ENCODE data around the gene BACE2. TPM values are rescaled to one million over a fixed set of nuclear protein-coding genes. Genes with fewer than 3 reads are reported as not detected.
A peak's percentile ranks its signal among the peaks of the same experiment; 100 is the strongest.

BACE2 gene
- total RNA-seq, 2 experiments from 2014 or later: not detected

- H2AFZ ChIP-seq (ENCODE audit: low read length): no peak overlapping the region; the same call in 1 of the 2 replicates
- no peaks in the 10 kb centered on the region for H3K36me3 ChIP-seq (ENCODE audit: insufficient read depth, low read length)
- no peak for TF ChIP-seq CTCF (conservative IDR thresholded peaks at IDR 0.05; ENCODE audit: low read length)
- TF ChIP-seq EZH2phosphoT487 (IDR thresholded peaks at IDR 0.05; ENCODE audit: borderline replicate concordance, low read depth, low read length): no peak
- intact Hi-C loops (cut with micrococcal nuclease; ENCODE audit: unreplicated experiment): no loop called here
- H3K79me2 ChIP-seq (ENCODE audit: insufficient read depth, low read depth, low read length): no peaks in the 10 kb centered on the region
- no peak for DNase-seq (ENCODE audit: low spot score)
- H3K27ac ChIP-seq (ENCODE audit: low read depth, low read length, poor library complexity, severe bottlenecking): no peak overlapping the region
- no peak overlapping the region for H3K4me3 ChIP-seq (ENCODE audit: low read depth, low read length, poor library complexity, severe bottlenecking)
- CTCF ChIA-PET (ENCODE audit: unreplicated experiment): no interaction called here
- no peak overlapping the region for H3K4me2 ChIP-seq (ENCODE audit: low read length)
- H3K4me1 ChIP-seq (ENCODE audit: insufficient read depth, low read length, poor library complexity, severe bottlenecking): peaks cover 42% of the 10 kb centered on the region
- BruUV-seq (replicated peaks): no TSS peak
- POLR2A ChIA-PET: interaction anchor here (0.6 to 1.3 kb wide), 3 partner anchors 43 to 94 kb away, joined by 3 to 4 read pairs (median 3); no protein-coding TSS in a partner anchor
- no peaks in the 10 kb centered on the region for H3K9me3 ChIP-seq (ENCODE audit: low read length)
- no peaks in the 10 kb centered on the region for H4K20me1 ChIP-seq (ENCODE audit: insufficient read depth, low read length)
- no peaks in the 10 kb centered on the region for H3K9me2 ChIP-seq (ENCODE audit: insufficient read depth, low read length)
These were observed 157.4 kb downstream of the BACE2 start for GRCh38 chr21:41325138-41325912.

GRCh38 chr21:41326414-41327080, 158.6 kb downstream of the BACE2 start:
- BruUV-seq (replicated peaks): no TSS peak
- no peak for DNase-seq (ENCODE audit: low spot score)
- ChIA-PET CTCF (ENCODE audit: unreplicated experiment) (no interaction called here), POLR2A (interaction anchor here (1.3 kb wide), 1 partner anchor 42 kb away, joined by 3 read pairs; no protein-coding TSS in a partner anchor)
- Histone ChIP-seq H3K79me2 (ENCODE audit: insufficient read depth, low read depth, low read length) (no peaks in the 10 kb centered on the region), H3K36me3 (ENCODE audit: insufficient read depth, low read length) (no peaks in the 10 kb centered on the region), H3K9me3 (ENCODE audit: low read length) (no peaks in the 10 kb centered on the region), H3K9me2 (ENCODE audit: insufficient read depth, low read length) (no peaks in the 10 kb centered on the region), H3K4me1 (ENCODE audit: insufficient read depth, low read length, poor library complexity, severe bottlenecking) (peaks cover 30% of the 10 kb centered on the region), H2AFZ (ENCODE audit: low read length) (no peak overlapping the region; the same call in 1 of the 2 replicates), H3K4me3 (ENCODE audit: low read depth, low read length, poor library complexity, severe bottlenecking) (no peak overlapping the region), H3K27ac (ENCODE audit: low read depth, low read length, poor library complexity, severe bottlenecking) (no peak overlapping the region), H4K20me1 (ENCODE audit: insufficient read depth, low read length) (no peaks in the 10 kb centered on the region), H3K4me2 (ENCODE audit: low read length) (peak overlapping the region; percentile 33; the same call in 1 of the 2 replicates)
- intact Hi-C loops (cut with micrococcal nuclease; ENCODE audit: unreplicated experiment): no loop called here
- TF ChIP-seq EZH2phosphoT487 (IDR thresholded peaks at IDR 0.05; ENCODE audit: borderline replicate concordance, low read depth, low read length) (no peak), CTCF (conservative IDR thresholded peaks at IDR 0.05; ENCODE audit: low read length) (no peak)

Measured in OCI-LY7 (cell line).